Calu3 (cell line): ENCODE measurements around the gene EBP. TPM values are rescaled to one million over a fixed set of nuclear protein-coding genes. Genes with fewer than 3 reads are reported as not detected.
"Not testable (repeated sequence)": the region's sequence is repeated elsewhere in the genome, so short reads cannot be mapped to it uniquely, and the experiment has no call there.

Experiments
- BruUV-seq: library from RNA; stranded (reverse); fragments of 400-500 nt; replicated peaks from 2 replicates; lab custom pipeline; 2021; lab: Mats Ljungman, UMichigan
- CTCF ChIA-PET: fragments of 300-600 bp; sonication (Branson Sonifier 250); formaldehyde crosslinking; loops from one replicate; lab custom pipeline; 2022; ENCODE audit warnings: antibody characterized with exemption; lab: Charles Lee
- DNase-seq: peaks from one replicate; pipeline ENCODE4 v3.0.0; 2022
- H3K27ac Mint-ChIP-seq: one replicate; pipeline ENCODE4 v1.8.0; 2022; ENCODE audit warnings: mixed read lengths; ENCODE audit not compliant: unreplicated experiment
- H3K27me3 Mint-ChIP-seq: one replicate; pipeline ENCODE4 v1.8.0; 2022; ENCODE audit warnings: mixed read lengths; ENCODE audit not compliant: unreplicated experiment
- H3K36me3 Mint-ChIP-seq: one replicate; pipeline ENCODE4 v1.8.0; 2022; ENCODE audit warnings: mild to moderate bottlenecking, moderate library complexity, mixed read lengths; ENCODE audit not compliant: insufficient read depth, unreplicated experiment
- H3K4me1 Mint-ChIP-seq: one replicate; pipeline ENCODE4 v1.8.0; 2022; ENCODE audit warnings: mild to moderate bottlenecking, low read depth, mixed read lengths; ENCODE audit not compliant: unreplicated experiment
- H3K4me3 Mint-ChIP-seq: one replicate; pipeline ENCODE4 v1.8.0; 2022; ENCODE audit warnings: mild to moderate bottlenecking, low read depth, moderate library complexity, mixed read lengths; ENCODE audit not compliant: unreplicated experiment
- H3K9me3 Mint-ChIP-seq: one replicate; pipeline ENCODE4 v1.8.0; 2022; ENCODE audit warnings: low read depth, mixed read lengths; ENCODE audit not compliant: unreplicated experiment
- intact Hi-C: fragments of 100-400 bp; cut with micrococcal nuclease; formaldehyde crosslinking; loops from one replicate; pipeline ENCODE4 v1.10.0; 2022; ENCODE audit not compliant: unreplicated experiment
- total RNA-seq: library from RNA; stranded (reverse); gene quantifications from 2 replicates; pipeline ENCODE4 v1.2.3, GENCODE V29; 2022
- TF ChIP-seq, protein P1 (sequence below): fragments of 200-600 bp; IDR thresholded peaks from one replicate; pipeline ENCODE4 v1.8.0; 2022; ENCODE audit warnings: antibody characterized with exemption; ENCODE audit not compliant: unreplicated experiment

The EBP gene
- total RNA-seq, 1 experiment from 2014 or later, result 186 TPM

DNA sequence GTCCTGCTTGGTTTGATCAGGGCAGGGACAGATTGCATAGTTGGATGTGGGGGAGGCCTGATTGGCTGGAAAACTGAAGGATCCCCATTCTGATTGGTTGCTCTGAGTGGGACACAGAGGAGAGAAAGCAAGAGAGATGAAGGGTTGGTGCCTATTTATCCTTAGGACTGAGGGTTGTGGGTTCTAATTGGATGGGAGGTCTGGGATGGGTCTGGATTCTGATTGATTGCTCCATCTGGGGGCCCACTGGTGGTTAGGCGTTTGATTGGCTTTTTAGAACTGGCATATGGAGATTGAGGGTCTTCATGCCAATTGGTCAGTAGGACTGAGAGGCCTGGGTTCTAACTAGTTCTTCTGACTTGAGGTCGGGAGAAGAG is 644 bp upstream of the EBP start:
- H3K4me1 Mint-ChIP-seq, result peaks cover 8% of the 10 kb centered on the region
- intact Hi-C loops, result no loop called here
- peak overlapping the region; percentile 83 for H3K27ac Mint-ChIP-seq
- peaks cover 30% of the 10 kb centered on the region for H3K36me3 Mint-ChIP-seq
- no peak for DNase-seq
- no peaks in the 10 kb centered on the region for H3K27me3 Mint-ChIP-seq
- TF ChIP-seq, protein P1, sequence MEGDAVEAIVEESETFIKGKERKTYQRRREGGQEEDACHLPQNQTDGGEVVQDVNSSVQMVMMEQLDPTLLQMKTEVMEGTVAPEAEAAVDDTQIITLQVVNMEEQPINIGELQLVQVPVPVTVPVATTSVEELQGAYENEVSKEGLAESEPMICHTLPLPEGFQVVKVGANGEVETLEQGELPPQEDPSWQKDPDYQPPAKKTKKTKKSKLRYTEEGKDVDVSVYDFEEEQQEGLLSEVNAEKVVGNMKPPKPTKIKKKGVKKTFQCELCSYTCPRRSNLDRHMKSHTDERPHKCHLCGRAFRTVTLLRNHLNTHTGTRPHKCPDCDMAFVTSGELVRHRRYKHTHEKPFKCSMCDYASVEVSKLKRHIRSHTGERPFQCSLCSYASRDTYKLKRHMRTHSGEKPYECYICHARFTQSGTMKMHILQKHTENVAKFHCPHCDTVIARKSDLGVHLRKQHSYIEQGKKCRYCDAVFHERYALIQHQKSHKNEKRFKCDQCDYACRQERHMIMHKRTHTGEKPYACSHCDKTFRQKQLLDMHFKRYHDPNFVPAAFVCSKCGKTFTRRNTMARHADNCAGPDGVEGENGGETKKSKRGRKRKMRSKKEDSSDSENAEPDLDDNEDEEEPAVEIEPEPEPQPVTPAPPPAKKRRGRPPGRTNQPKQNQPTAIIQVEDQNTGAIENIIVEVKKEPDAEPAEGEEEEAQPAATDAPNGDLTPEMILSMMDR, result no peak
- no peaks in the 10 kb centered on the region for H3K9me3 Mint-ChIP-seq
- no TSS peak for BruUV-seq
- CTCF ChIA-PET, result no interaction called here
- peak overlapping the region; percentile 78 for H3K4me3 Mint-ChIP-seq

DNA sequence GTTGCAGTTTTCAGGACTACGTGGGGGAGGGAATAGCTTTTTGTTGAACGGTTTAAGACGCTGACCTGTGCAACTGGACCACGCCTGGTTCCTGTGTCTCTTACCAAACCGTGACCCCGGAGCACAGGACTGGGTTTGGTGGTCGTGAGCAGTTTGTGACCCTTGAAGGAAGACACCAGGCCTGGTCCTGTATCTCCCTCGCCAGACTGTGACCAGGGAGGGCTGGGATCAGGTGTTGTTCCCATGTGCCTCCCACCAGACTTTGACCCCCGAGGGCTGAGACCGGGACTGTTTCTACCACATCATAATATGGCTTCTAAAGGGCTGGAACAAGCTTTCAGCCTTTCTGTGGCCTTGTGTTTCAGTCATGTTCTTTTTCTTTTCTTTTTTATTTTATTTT is 683 bp downstream of the EBP start:
- Mint-ChIP-seq H3K27me3 (no peaks in the 10 kb centered on the region), H3K4me1 (peaks cover 16% of the 10 kb centered on the region), H3K4me3 (peak overlapping the region; percentile 78), H3K27ac (peak overlapping the region; percentile 83), H3K9me3 (no peaks in the 10 kb centered on the region), H3K36me3 (peaks cover 34% of the 10 kb centered on the region)
- no peak for DNase-seq
- intact Hi-C loops, result no loop called here
- CTCF ChIA-PET, result interaction anchor here (0.6 to 0.8 kb wide), 3 partner anchors 17 to 53 kb away, joined by 3 to 5 read pairs (median 3); partner anchors contain the start of gene TBC1D25
- no TSS peak for BruUV-seq
- TF ChIP-seq, protein P1, result no peak

DNA sequence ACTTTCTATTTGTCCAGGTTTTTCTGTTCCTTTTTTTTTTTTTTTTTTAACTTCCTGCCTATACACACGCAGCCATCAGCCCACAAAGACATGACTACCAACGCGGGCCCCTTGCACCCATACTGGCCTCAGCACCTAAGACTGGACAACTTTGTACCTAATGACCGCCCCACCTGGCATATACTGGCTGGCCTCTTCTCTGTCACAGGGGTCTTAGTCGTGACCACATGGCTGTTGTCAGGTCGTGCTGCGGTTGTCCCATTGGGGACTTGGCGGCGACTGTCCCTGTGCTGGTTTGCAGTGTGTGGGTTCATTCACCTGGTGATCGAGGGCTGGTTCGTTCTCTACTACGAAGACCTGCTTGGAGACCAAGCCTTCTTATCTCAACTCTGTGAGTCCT is 2.1 kb downstream of the EBP start:
- TSS peak; percentile 15 for BruUV-seq
- TF ChIP-seq, protein P1, result no peak
- Mint-ChIP-seq H3K27ac (no peak overlapping the region), H3K27me3 (no peaks in the 10 kb centered on the region), H3K9me3 (no peaks in the 10 kb centered on the region), H3K36me3 (peaks cover 40% of the 10 kb centered on the region), H3K4me3 (peak overlapping the region; percentile 45), H3K4me1 (peaks cover 16% of the 10 kb centered on the region)
- CTCF ChIA-PET, result no interaction called here
- intact Hi-C loops, result no loop called here
- no peak for DNase-seq

DNA sequence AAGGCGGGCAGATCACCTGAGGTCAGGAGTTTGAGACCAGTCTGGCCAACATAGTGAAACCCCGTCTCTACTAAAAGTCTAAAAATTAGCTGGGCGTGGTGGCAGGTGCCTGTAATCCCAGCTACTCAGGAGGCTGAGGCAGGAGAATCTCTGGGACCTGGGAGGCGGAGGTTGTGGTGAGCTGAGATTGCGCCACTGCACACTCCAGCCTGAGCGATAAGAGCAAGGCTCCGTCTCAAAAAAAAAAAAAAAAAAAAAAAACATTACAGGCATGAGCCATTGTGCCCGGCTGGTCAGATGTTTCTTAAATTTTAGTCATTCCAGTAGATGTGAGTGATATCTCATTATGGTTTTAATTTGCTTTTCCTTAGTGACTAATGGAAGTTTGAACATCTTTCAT is 4.2 kb downstream of the EBP start:
- H3K27me3 Mint-ChIP-seq, BruUV-seq, DNase-seq, CTCF ChIA-PET, intact Hi-C loops, H3K9me3 Mint-ChIP-seq, H3K27ac Mint-ChIP-seq, H3K4me3 Mint-ChIP-seq: not testable (repeated sequence)
- Mint-ChIP-seq H3K36me3 (peaks cover 46% of the 10 kb centered on the region), H3K4me1 (peaks cover 12% of the 10 kb centered on the region)

DNA sequence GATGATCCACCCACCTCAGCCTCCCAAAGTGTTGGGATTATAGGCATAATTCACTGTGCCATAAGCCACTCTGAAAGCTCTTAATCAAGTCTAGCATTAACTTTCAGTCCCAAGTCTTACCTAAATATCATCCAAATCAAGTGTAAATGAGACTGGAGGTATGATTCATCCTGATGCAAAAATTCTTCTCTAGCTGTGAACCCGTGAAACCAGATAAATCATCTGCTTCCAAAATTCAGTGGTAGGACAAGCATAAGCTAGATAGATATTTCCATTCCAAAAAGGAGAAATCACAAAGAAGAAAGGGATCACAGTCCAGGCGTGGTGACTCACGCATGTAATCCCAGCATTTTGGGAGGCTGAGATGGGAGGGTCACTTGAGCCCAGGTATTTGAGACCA is 9.1 kb downstream of the EBP start:
- Mint-ChIP-seq H3K4me1 (peaks cover 21% of the 10 kb centered on the region), H3K9me3 (no peaks in the 10 kb centered on the region), H3K27me3 (no peaks in the 10 kb centered on the region), H3K27ac (no peak overlapping the region), H3K36me3 (peaks cover 20% of the 10 kb centered on the region), H3K4me3 (no peak overlapping the region)
- no peak for DNase-seq
- CTCF ChIA-PET, result interaction anchor here (1.5 kb wide), 1 partner anchor 9 kb away, joined by 8 read pairs; the partner anchor contains the start of gene TBC1D25
- intact Hi-C loops, result no loop called here
- BruUV-seq, result no TSS peak
- TF ChIP-seq, protein P1, result no peak
